GM23338 (cell line): ENCODE measurements around the gene A2ML1. TPM values are rescaled to one million over a fixed set of nuclear protein-coding genes. Genes with fewer than 3 reads are reported as not detected.

Experiments used
- ATAC-seq: fragments of 200-7000 bp; cut with Tn5 transposase; 3 replicates; pipeline ENCODE4 v1.9.1; 2020
- DNase-seq: peaks from one replicate; pipeline ENCODE4 v3.0.0-alpha.2; 2015; ENCODE audit warnings: low spot score
- H2AFZ ChIP-seq: fragments of 200-600 bp; sonication (generic); 2 replicates; pipeline ENCODE4 v1.8.0; 2016; ENCODE audit warnings: antibody characterized with exemption, mild to moderate bottlenecking, moderate library complexity
- H3F3A ChIP-seq: fragments of 200-600 bp; sonication (generic); replicated peaks from 2 replicates; pipeline ENCODE4 v1.8.0; 2017; ENCODE audit warnings: antibody characterized with exemption, mixed run types, low read depth
- H3K27ac ChIP-seq: fragments of 200-600 bp; sonication (generic); 2 replicates; pipeline ENCODE4 v1.6.1; 2016; ENCODE audit warnings: low read depth
- H3K27me3 ChIP-seq: fragments of 200-600 bp; sonication (generic); 2 replicates; pipeline ENCODE4 v1.8.0; 2016; ENCODE audit warnings: mild to moderate bottlenecking, mixed run types, moderate library complexity; ENCODE audit not compliant: insufficient read depth
- H3K36me3 ChIP-seq: fragments of 200-600 bp; sonication (generic); 2 replicates; pipeline ENCODE4 v1.8.0; 2016; ENCODE audit warnings: mild to moderate bottlenecking; ENCODE audit not compliant: insufficient read depth
- H3K4me1 ChIP-seq: fragments of 200-600 bp; sonication (generic); 2 replicates; pipeline ENCODE4 v1.8.0; 2016; ENCODE audit warnings: mild to moderate bottlenecking, moderate library complexity; ENCODE audit not compliant: insufficient read depth
- H3K4me2 ChIP-seq: fragments of 200-600 bp; sonication (generic); 2 replicates; pipeline ENCODE4 v1.7.1; 2017; ENCODE audit warnings: mixed run types
- H3K4me3 ChIP-seq: fragments of 200-600 bp; sonication (generic); 2 replicates; pipeline ENCODE4 v1.6.1; 2016; ENCODE audit warnings: mixed run types
- H3K79me2 ChIP-seq: fragments of 200-600 bp; sonication (generic); replicated peaks from 2 replicates; pipeline ENCODE4 v1.8.0; 2017; ENCODE audit warnings: mild to moderate bottlenecking; ENCODE audit not compliant: insufficient read depth
- H3K9me2 ChIP-seq: fragments of 200-600 bp; sonication (generic); 2 replicates; pipeline ENCODE4 v1.8.0; 2017; ENCODE audit not compliant: insufficient read depth
- H4K20me1 ChIP-seq: fragments of 200-600 bp; sonication (generic); replicated peaks from 2 replicates; pipeline ENCODE4 v1.8.0; 2017; ENCODE audit warnings: mild to moderate bottlenecking; ENCODE audit not compliant: insufficient read depth
- H3K27ac Mint-ChIP-seq: 2 replicates; pipeline ENCODE4 v1.8.0; 2020; ENCODE audit warnings: inconsistent platforms, mild to moderate bottlenecking, moderate library complexity, mixed read lengths
- H3K27me3 Mint-ChIP-seq: 3 replicates; pipeline ENCODE4 v1.8.0; 2022; ENCODE audit warnings: low read depth, mild to moderate bottlenecking, moderate library complexity, mixed read lengths, inconsistent platforms; ENCODE audit not compliant: insufficient read depth, poor library complexity
- H3K36me3 Mint-ChIP-seq: 3 replicates; pipeline ENCODE4 v1.8.0; 2021; ENCODE audit warnings: low read depth, mild to moderate bottlenecking, inconsistent platforms, moderate library complexity, mixed read lengths
- H3K4me1 Mint-ChIP-seq: 3 replicates; pipeline ENCODE4 v1.8.0; 2020; ENCODE audit warnings: mild to moderate bottlenecking, inconsistent platforms, mixed read lengths
- H3K4me3 Mint-ChIP-seq: 3 replicates; pipeline ENCODE4 v1.8.0; 2021; ENCODE audit warnings: moderate library complexity, mild to moderate bottlenecking, inconsistent platforms, mixed read lengths
- H3K9me3 Mint-ChIP-seq: 3 replicates; pipeline ENCODE4 v1.8.0; 2020; ENCODE audit warnings: moderate library complexity, mild to moderate bottlenecking, inconsistent platforms, mixed read lengths
- CREB1 ChIP-seq: fragments of 250-450 bp; sonication (Bioruptor Pico); IDR thresholded peaks from 2 replicates; pipeline ENCODE4 v1.5.0; 2020; ENCODE audit warnings: low read depth, mild to moderate bottlenecking, moderate library complexity
- EZH2 ChIP-seq: fragments of 200-600 bp; sonication (generic); IDR thresholded peaks from one replicate; pipeline ENCODE4 v1.8.0; 2017; ENCODE audit warnings: antibody characterized with exemption, mild to moderate bottlenecking, low read depth; ENCODE audit not compliant: unreplicated experiment
- EZH2phosphoT487 ChIP-seq: fragments of 200-600 bp; sonication (generic); IDR thresholded peaks from one replicate; pipeline ENCODE4 v1.8.1; 2018; ENCODE audit warnings: antibody characterized with exemption; ENCODE audit not compliant: unreplicated experiment
- JUNB ChIP-seq: IDR thresholded peaks from one replicate; pipeline ENCODE4 v1.6.1; 2016; ENCODE audit warnings: antibody characterized with exemption; ENCODE audit not compliant: unreplicated experiment
- NANOG ChIP-seq: IDR thresholded peaks from 2 replicates; pipeline ENCODE4 v1.6.1; 2016; ENCODE audit warnings: antibody characterized with exemption, borderline replicate concordance
- POLR2AphosphoS5 ChIP-seq: IDR thresholded peaks from 2 replicates; pipeline ENCODE4 v1.6.1; 2016; ENCODE audit warnings: antibody characterized with exemption, low read depth
- STAT1 ChIP-seq: IDR thresholded peaks from one replicate; pipeline ENCODE4 v1.6.1; 2016; ENCODE audit warnings: antibody characterized with exemption; ENCODE audit not compliant: unreplicated experiment
- polyA plus RNA-seq: library from polyadenylated mRNA; unstranded; fragments of >200 nt; fragmentation: Nextera tagmentation; extraction: Ambion mirVana; gene quantifications from 2 replicates; pipeline ENCODE4 v1.2.1, GENCODE V29; 2016
- total RNA-seq: library from RNA; depleted of rRNA; stranded (reverse); fragments of >200 nt; shearing (Covaris generic); gene quantifications from 2 replicates; pipeline ENCODE4 v1.2.3, GENCODE V29; 2014
- TF ChIP-seq, protein P1 (sequence below): fragments of 250-450 bp; sonication (Bioruptor Pico); IDR thresholded peaks from 2 replicates; pipeline ENCODE4 v1.5.0; 2020; ENCODE audit warnings: mild to moderate bottlenecking, moderate library complexity
- TF ChIP-seq, protein P2 (sequence below): IDR thresholded peaks from 2 replicates; pipeline ENCODE4 v1.6.1; 2016; ENCODE audit warnings: antibody characterized with exemption
- TF ChIP-seq, protein P3 (sequence below), 2 experiments: fragments of 200-600 bp in 1 of 2; sonication (generic) in 1 of 2; conservative IDR thresholded peaks; 2 replicates each; pipeline versions ENCODE4 v1.5.1 to v1.6.1; 2016 to 2017; ENCODE audit warnings: antibody characterized with exemption in 2 of 2, low read depth in 2 of 2, mild to moderate bottlenecking in 2 of 2, moderate library complexity in 1 of 2
- TF ChIP-seq, protein P4 (sequence below): IDR thresholded peaks from one replicate; pipeline ENCODE4 v1.6.1; 2018; ENCODE audit warnings: antibody characterized with exemption; ENCODE audit not compliant: unreplicated experiment

The A2ML1 gene
- total and polyA plus RNA-seq, 2 experiments from 2014 or later = 3.8 to 6.0 TPM

DNA sequence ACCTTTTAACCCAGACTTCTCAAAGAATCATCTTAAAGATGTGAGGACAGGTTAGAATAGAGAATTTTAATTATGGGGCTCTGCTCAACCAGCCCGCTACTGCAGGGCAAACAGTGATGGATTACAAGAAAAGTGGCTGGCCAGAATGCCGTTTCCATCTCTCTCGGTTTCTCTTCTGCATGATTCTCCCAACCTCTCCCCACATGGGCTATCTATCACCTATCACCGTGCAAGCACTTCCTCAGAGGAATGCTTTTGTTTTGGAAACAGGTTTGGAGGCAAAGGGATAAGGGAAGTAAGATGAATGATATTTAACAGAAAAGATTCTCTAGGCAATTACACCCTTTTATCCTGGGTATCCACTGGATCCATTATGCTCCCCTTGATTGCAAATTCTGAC lies 54.5 kb downstream of the A2ML1 start:
- H3K27me3 ChIP-seq = no peaks in the 10 kb centered on the region
- peak overlapping the region; percentile 49 for H3K27ac Mint-ChIP-seq
- H3K4me3 ChIP-seq = no peak overlapping the region
- no peak overlapping the region; the same call in 1 of the 2 replicates for H3K27ac ChIP-seq
- ATAC-seq = peak; percentile 59
- peaks cover 16% of the 10 kb centered on the region for H3K4me1 Mint-ChIP-seq
- H3K79me2 ChIP-seq = no peaks in the 10 kb centered on the region
- H3K36me3 ChIP-seq = no peaks in the 10 kb centered on the region
- H2AFZ ChIP-seq = no peak overlapping the region
- no peaks in the 10 kb centered on the region for H3K9me2 ChIP-seq
- H3K27me3 Mint-ChIP-seq = peaks cover 2% of the 10 kb centered on the region
- TF ChIP-seq NANOG (no peak), EZH2phosphoT487 (no peak), POLR2AphosphoS5 (no peak), STAT1 (no peak), CREB1 (CRISPR knock-in tag) (no peak), JUNB (no peak), EZH2 (no peak)
- TF ChIP-seq, protein P1, sequence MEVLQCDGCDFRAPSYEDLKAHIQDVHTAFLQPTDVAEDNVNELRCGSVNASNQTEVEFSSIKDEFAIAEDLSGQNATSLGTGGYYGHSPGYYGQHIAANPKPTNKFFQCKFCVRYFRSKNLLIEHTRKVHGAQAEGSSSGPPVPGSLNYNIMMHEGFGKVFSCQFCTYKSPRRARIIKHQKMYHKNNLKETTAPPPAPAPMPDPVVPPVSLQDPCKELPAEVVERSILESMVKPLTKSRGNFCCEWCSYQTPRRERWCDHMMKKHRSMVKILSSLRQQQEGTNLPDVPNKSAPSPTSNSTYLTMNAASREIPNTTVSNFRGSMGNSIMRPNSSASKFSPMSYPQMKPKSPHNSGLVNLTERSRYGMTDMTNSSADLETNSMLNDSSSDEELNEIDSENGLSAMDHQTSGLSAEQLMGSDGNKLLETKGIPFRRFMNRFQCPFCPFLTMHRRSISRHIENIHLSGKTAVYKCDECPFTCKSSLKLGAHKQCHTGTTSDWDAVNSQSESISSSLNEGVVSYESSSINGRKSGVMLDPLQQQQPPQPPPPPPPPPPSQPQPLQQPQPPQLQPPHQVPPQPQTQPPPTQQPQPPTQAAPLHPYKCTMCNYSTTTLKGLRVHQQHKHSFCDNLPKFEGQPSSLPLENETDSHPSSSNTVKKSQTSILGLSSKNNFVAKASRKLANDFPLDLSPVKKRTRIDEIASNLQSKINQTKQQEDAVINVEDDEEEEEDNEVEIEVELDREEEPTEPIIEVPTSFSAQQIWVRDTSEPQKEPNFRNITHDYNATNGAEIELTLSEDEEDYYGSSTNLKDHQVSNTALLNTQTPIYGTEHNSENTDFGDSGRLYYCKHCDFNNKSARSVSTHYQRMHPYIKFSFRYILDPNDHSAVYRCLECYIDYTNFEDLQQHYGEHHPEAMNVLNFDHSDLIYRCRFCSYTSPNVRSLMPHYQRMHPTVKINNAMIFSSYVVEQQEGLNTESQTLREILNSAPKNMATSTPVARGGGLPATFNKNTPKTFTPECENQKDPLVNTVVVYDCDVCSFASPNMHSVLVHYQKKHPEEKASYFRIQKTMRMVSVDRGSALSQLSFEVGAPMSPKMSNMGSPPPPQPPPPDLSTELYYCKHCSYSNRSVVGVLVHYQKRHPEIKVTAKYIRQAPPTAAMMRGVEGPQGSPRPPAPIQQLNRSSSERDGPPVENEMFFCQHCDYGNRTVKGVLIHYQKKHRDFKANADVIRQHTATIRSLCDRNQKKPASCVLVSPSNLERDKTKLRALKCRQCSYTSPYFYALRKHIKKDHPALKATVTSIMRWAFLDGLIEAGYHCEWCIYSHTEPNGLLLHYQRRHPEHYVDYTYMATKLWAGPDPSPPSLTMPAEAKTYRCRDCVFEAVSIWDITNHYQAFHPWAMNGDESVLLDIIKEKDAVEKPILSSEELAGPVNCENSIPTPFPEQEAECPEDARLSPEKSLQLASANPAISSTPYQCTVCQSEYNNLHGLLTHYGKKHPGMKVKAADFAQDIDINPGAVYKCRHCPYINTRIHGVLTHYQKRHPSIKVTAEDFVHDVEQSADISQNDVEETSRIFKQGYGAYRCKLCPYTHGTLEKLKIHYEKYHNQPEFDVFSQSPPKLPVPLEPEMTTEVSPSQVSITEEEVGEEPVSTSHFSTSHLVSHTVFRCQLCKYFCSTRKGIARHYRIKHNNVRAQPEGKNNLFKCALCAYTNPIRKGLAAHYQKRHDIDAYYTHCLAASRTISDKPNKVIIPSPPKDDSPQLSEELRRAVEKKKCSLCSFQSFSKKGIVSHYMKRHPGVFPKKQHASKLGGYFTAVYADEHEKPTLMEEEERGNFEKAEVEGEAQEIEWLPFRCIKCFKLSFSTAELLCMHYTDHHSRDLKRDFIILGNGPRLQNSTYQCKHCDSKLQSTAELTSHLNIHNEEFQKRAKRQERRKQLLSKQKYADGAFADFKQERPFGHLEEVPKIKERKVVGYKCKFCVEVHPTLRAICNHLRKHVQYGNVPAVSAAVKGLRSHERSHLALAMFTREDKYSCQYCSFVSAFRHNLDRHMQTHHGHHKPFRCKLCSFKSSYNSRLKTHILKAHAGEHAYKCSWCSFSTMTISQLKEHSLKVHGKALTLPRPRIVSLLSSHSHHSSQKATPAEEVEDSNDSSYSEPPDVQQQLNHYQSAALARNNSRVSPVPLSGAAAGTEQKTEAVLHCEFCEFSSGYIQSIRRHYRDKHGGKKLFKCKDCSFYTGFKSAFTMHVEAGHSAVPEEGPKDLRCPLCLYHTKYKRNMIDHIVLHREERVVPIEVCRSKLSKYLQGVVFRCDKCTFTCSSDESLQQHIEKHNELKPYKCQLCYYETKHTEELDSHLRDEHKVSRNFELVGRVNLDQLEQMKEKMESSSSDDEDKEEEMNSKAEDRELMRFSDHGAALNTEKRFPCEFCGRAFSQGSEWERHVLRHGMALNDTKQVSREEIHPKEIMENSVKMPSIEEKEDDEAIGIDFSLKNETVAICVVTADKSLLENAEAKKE (CRISPR knock-in tag) = no peak
- TF ChIP-seq, protein P2, sequence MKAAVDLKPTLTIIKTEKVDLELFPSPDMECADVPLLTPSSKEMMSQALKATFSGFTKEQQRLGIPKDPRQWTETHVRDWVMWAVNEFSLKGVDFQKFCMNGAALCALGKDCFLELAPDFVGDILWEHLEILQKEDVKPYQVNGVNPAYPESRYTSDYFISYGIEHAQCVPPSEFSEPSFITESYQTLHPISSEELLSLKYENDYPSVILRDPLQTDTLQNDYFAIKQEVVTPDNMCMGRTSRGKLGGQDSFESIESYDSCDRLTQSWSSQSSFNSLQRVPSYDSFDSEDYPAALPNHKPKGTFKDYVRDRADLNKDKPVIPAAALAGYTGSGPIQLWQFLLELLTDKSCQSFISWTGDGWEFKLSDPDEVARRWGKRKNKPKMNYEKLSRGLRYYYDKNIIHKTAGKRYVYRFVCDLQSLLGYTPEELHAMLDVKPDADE = no peak
- TF ChIP-seq, protein P3, sequence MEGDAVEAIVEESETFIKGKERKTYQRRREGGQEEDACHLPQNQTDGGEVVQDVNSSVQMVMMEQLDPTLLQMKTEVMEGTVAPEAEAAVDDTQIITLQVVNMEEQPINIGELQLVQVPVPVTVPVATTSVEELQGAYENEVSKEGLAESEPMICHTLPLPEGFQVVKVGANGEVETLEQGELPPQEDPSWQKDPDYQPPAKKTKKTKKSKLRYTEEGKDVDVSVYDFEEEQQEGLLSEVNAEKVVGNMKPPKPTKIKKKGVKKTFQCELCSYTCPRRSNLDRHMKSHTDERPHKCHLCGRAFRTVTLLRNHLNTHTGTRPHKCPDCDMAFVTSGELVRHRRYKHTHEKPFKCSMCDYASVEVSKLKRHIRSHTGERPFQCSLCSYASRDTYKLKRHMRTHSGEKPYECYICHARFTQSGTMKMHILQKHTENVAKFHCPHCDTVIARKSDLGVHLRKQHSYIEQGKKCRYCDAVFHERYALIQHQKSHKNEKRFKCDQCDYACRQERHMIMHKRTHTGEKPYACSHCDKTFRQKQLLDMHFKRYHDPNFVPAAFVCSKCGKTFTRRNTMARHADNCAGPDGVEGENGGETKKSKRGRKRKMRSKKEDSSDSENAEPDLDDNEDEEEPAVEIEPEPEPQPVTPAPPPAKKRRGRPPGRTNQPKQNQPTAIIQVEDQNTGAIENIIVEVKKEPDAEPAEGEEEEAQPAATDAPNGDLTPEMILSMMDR (conservative IDR thresholded peaks at IDR 0.05; ENCODE audit: low read depth in 2 of 2) = no peak
- TF ChIP-seq, protein P4, sequence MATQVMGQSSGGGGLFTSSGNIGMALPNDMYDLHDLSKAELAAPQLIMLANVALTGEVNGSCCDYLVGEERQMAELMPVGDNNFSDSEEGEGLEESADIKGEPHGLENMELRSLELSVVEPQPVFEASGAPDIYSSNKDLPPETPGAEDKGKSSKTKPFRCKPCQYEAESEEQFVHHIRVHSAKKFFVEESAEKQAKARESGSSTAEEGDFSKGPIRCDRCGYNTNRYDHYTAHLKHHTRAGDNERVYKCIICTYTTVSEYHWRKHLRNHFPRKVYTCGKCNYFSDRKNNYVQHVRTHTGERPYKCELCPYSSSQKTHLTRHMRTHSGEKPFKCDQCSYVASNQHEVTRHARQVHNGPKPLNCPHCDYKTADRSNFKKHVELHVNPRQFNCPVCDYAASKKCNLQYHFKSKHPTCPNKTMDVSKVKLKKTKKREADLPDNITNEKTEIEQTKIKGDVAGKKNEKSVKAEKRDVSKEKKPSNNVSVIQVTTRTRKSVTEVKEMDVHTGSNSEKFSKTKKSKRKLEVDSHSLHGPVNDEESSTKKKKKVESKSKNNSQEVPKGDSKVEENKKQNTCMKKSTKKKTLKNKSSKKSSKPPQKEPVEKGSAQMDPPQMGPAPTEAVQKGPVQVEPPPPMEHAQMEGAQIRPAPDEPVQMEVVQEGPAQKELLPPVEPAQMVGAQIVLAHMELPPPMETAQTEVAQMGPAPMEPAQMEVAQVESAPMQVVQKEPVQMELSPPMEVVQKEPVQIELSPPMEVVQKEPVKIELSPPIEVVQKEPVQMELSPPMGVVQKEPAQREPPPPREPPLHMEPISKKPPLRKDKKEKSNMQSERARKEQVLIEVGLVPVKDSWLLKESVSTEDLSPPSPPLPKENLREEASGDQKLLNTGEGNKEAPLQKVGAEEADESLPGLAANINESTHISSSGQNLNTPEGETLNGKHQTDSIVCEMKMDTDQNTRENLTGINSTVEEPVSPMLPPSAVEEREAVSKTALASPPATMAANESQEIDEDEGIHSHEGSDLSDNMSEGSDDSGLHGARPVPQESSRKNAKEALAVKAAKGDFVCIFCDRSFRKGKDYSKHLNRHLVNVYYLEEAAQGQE = no peak
- no peak overlapping the region for H3K4me3 Mint-ChIP-seq
- H3K4me2 ChIP-seq = no peak overlapping the region
- no peaks in the 10 kb centered on the region for H4K20me1 ChIP-seq
- 0 out of 2 replicates have a peak, but pooled peaks cover 6% of the 10 kb centered on the region for H3K4me1 ChIP-seq
- peaks cover 1% of the 10 kb centered on the region; the same call in 1 of the 3 replicates for H3K36me3 Mint-ChIP-seq
- no peaks in the 10 kb centered on the region; the same call in 1 of the 2 replicates for H3F3A ChIP-seq
- H3K9me3 Mint-ChIP-seq = no peaks in the 10 kb centered on the region
- DNase-seq = peak; percentile 45
